Activated naive CD4-positive, alpha-beta T cell treated with anti-CD3 and anti-CD28 coated beads, Interleukin-2, amount 50 U/mL, for 24 hours (primary cell): Measurements from ENCODE around the gene GTPBP3.
A peak's percentile ranks its signal among the peaks of the same experiment; 100 is the strongest.

Source experiments
- H3K27ac Mint-ChIP-seq: one replicate; pipeline ENCODE4 v1.8.0; 2021; ENCODE audit warnings: mild to moderate bottlenecking, mixed read lengths
- H3K27me3 Mint-ChIP-seq: one replicate; pipeline ENCODE4 v1.8.0; 2021; ENCODE audit warnings: mixed read lengths
- H3K36me3 Mint-ChIP-seq: one replicate; pipeline ENCODE4 v1.8.0; 2021; ENCODE audit warnings: mixed read lengths
- H3K4me1 Mint-ChIP-seq: one replicate; pipeline ENCODE4 v1.8.0; 2021; ENCODE audit warnings: mixed read lengths
- H3K4me3 Mint-ChIP-seq: one replicate; pipeline ENCODE4 v1.8.0; 2021; ENCODE audit warnings: mild to moderate bottlenecking, mixed read lengths
- H3K9me3 Mint-ChIP-seq: one replicate; pipeline ENCODE4 v1.8.0; 2021; ENCODE audit warnings: mixed read lengths

The GTPBP3 gene

GRCh38 chr19:17330262-17331044, 6.9 kb upstream of the GTPBP3 start:
- Mint-ChIP-seq H3K27me3 (no peaks in the 10 kb centered on the region), H3K4me1 (peaks cover 26% of the 10 kb centered on the region), H3K27ac (no peak overlapping the region), H3K4me3 (no peak overlapping the region), H3K9me3 (no peaks in the 10 kb centered on the region), H3K36me3 (no peaks in the 10 kb centered on the region)

GRCh38 chr19:17331045-17331558, 6.3 kb upstream of the GTPBP3 start:
- Mint-ChIP-seq H3K36me3 (no peaks in the 10 kb centered on the region), H3K27me3 (no peaks in the 10 kb centered on the region), H3K9me3 (no peaks in the 10 kb centered on the region), H3K27ac (no peak overlapping the region), H3K4me3 (no peak overlapping the region), H3K4me1 (peaks cover 26% of the 10 kb centered on the region)

- Mint-ChIP-seq H3K4me3 (no peak overlapping the region), H3K9me3 (no peaks in the 10 kb centered on the region), H3K36me3 (no peaks in the 10 kb centered on the region), H3K27ac (no peak overlapping the region), H3K27me3 (no peaks in the 10 kb centered on the region), H3K4me1 (peaks cover 30% of the 10 kb centered on the region)
Observed at GRCh38 chr19:17332360-17332676, 5.0 kb upstream of the GTPBP3 start.

GRCh38 chr19:17332677-17333581, 4.4 kb upstream of the GTPBP3 start:
- Mint-ChIP-seq H3K4me1 (peaks cover 31% of the 10 kb centered on the region), H3K4me3 (peak overlapping the region; percentile 11), H3K27me3 (no peaks in the 10 kb centered on the region), H3K27ac (no peak overlapping the region), H3K36me3 (no peaks in the 10 kb centered on the region), H3K9me3 (no peaks in the 10 kb centered on the region)

- H3K27me3 Mint-ChIP-seq = no peaks in the 10 kb centered on the region
- peak overlapping the region; percentile 19 for H3K27ac Mint-ChIP-seq
- H3K9me3 Mint-ChIP-seq = no peaks in the 10 kb centered on the region
- no peaks in the 10 kb centered on the region for H3K36me3 Mint-ChIP-seq
- H3K4me3 Mint-ChIP-seq = peak overlapping the region; percentile 82
- H3K4me1 Mint-ChIP-seq = peaks cover 31% of the 10 kb centered on the region
Observed at GRCh38 chr19:17333611-17334413, 3.5 kb upstream of the GTPBP3 start.

GRCh38 chr19:17334414-17335409, 2.6 kb upstream of the GTPBP3 start, which contains the start of gene ANO8:
ANO8 (minus strand) TSS chr19:17334855; CDS start chr19:17334670, 185 bp downstream.
- H3K36me3 Mint-ChIP-seq = no peaks in the 10 kb centered on the region
- H3K27me3 Mint-ChIP-seq = no peaks in the 10 kb centered on the region
- peak within 1 kb of the TSS; percentile 71 for H3K27ac Mint-ChIP-seq
- peaks cover 31% of the 10 kb centered on the region for H3K4me1 Mint-ChIP-seq
- peak within 1 kb of the TSS; percentile 89 for H3K4me3 Mint-ChIP-seq
- H3K9me3 Mint-ChIP-seq = no peaks in the 10 kb centered on the region

GRCh38 chr19:17335575-17335974, 1.8 kb upstream of the GTPBP3 start:
- Mint-ChIP-seq H3K4me3 (peak overlapping the region; percentile 20), H3K36me3 (no peaks in the 10 kb centered on the region), H3K27me3 (no peaks in the 10 kb centered on the region), H3K4me1 (peaks cover 28% of the 10 kb centered on the region), H3K27ac (no peak overlapping the region), H3K9me3 (no peaks in the 10 kb centered on the region)

- Mint-ChIP-seq H3K36me3 (no peaks in the 10 kb centered on the region), H3K4me1 (peaks cover 22% of the 10 kb centered on the region), H3K27ac (peak overlapping the region; percentile 84), H3K27me3 (no peaks in the 10 kb centered on the region), H3K4me3 (peak overlapping the region; percentile 88), H3K9me3 (no peaks in the 10 kb centered on the region)
Observed at GRCh38 chr19:17337675-17338432, 501 bp downstream of the GTPBP3 start.

GRCh38 chr19:17338433-17339078, 1.2 kb downstream of the GTPBP3 start:
- Mint-ChIP-seq H3K4me3 (peak overlapping the region; percentile 88), H3K4me1 (peaks cover 18% of the 10 kb centered on the region), H3K27me3 (no peaks in the 10 kb centered on the region), H3K27ac (no peak overlapping the region), H3K9me3 (no peaks in the 10 kb centered on the region), H3K36me3 (no peaks in the 10 kb centered on the region)

GRCh38 chr19:17339088-17339741, 1.9 kb downstream of the GTPBP3 start:
- Mint-ChIP-seq H3K27me3 (no peaks in the 10 kb centered on the region), H3K36me3 (no peaks in the 10 kb centered on the region), H3K27ac (no peak overlapping the region), H3K4me1 (peaks cover 13% of the 10 kb centered on the region), H3K9me3 (no peaks in the 10 kb centered on the region), H3K4me3 (peak overlapping the region; percentile 88)

- Mint-ChIP-seq H3K27me3 (no peaks in the 10 kb centered on the region), H3K9me3 (no peaks in the 10 kb centered on the region), H3K27ac (no peak overlapping the region), H3K36me3 (no peaks in the 10 kb centered on the region), H3K4me1 (peaks cover 4% of the 10 kb centered on the region), H3K4me3 (no peak overlapping the region)
Observed at GRCh38 chr19:17340302-17340870, 3.0 kb downstream of the GTPBP3 start.

GRCh38 chr19:17340871-17341357, 3.6 kb downstream of the GTPBP3 start:
- Mint-ChIP-seq H3K9me3 (no peaks in the 10 kb centered on the region), H3K4me1 (peaks cover 5% of the 10 kb centered on the region), H3K4me3 (no peak overlapping the region)

GRCh38 chr19:17341386-17341785, 4.0 kb downstream of the GTPBP3 start:
- Mint-ChIP-seq H3K4me3 (no peak overlapping the region), H3K4me1 (peaks cover 10% of the 10 kb centered on the region), H3K9me3 (no peaks in the 10 kb centered on the region), H3K27me3 (no peaks in the 10 kb centered on the region), H3K36me3 (no peaks in the 10 kb centered on the region), H3K27ac (no peak overlapping the region)

More at GRCh38 chr19:17340871-17341357, 3.6 kb downstream of the GTPBP3 start:
- Mint-ChIP-seq H3K36me3 (no peaks in the 10 kb centered on the region), H3K27me3 (no peaks in the 10 kb centered on the region), H3K27ac (no peak overlapping the region)
